Neural crest cell (in vitro differentiated cells): ENCODE data around the gene CDC20. TPM values are rescaled to one million over a fixed set of nuclear protein-coding genes. Genes with fewer than 3 reads are reported as not detected.

Experiments used
- DNase-seq: peaks from one replicate; pipeline ENCODE4 v3.0.0; 2021; ENCODE audit warnings: low read depth, mixed read lengths, low spot score
- H3K27ac Mint-ChIP-seq: one replicate; pipeline ENCODE4 v1.8.0; 2021; ENCODE audit warnings: mild to moderate bottlenecking, mixed read lengths; ENCODE audit not compliant: unreplicated experiment
- H3K27me3 Mint-ChIP-seq: 2 replicates; pipeline ENCODE4 v1.8.0; 2021; ENCODE audit warnings: low read depth, mild to moderate bottlenecking, mixed read lengths
- H3K36me3 Mint-ChIP-seq: 2 replicates; pipeline ENCODE4 v1.8.0; 2021; ENCODE audit warnings: low read depth, mild to moderate bottlenecking, mixed read lengths
- H3K4me1 Mint-ChIP-seq: 2 replicates; pipeline ENCODE4 v1.8.0; 2021; ENCODE audit warnings: mixed read lengths
- H3K4me3 Mint-ChIP-seq: one replicate; pipeline ENCODE4 v1.8.0; 2021; ENCODE audit warnings: mild to moderate bottlenecking, mixed read lengths
- H3K9me3 Mint-ChIP-seq: 2 replicates; pipeline ENCODE4 v1.8.0; 2021; ENCODE audit warnings: mixed read lengths
- CTCF ChIP-seq: fragments of 200-600 bp; sonication (generic); conservative IDR thresholded peaks from 2 replicates; pipeline ENCODE4 v1.5.0; 2021; ENCODE audit warnings: antibody characterized with exemption, mild to moderate bottlenecking
- total RNA-seq: library from RNA; stranded (reverse); gene quantifications from 2 replicates; pipeline ENCODE4 v1.2.1, GENCODE V29; 2021

Gene CDC20
- total RNA-seq, 1 donor from 2014 or later, result 196 TPM

DNA sequence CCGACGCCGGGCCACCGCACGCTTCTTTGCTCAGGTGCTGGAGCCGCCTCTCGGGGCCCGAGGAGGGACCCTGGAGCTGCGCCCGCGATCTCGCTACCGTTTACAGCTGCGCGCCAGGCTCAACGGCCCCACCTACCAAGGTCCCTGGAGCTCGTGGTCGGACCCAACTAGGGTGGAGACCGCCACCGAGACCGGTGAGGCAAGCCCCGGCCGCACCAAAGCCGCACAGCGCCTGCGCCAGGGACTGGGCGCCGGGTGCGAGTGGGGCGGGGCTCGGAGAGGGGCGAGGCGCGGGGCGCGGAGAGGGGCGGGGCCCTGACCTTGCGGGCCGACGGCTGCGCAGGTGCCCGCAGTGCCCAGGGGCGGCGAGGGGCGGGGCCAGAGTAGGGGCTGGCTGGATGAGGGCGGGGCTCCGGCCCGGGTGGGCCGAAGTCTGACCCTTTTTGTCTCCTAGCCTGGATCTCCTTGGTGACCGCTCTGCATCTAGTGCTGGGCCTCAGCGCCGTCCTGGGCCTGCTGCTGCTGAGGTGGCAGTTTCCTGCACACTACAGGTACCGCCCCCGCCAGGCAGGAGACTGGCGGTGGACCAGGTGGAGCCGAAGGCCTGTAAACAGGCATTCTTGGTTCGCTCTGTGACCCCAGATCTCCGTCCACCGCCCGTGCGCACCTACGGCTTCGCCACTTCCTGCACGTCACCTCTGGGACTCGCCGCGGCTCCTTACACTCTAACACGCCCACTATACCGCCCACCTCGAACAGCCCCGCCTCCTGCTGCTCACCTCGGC is 9.8 kb upstream of the CDC20 start:
- no peak for TF ChIP-seq CTCF
- DNase-seq, result peak; percentile 82
- no peaks in the 10 kb centered on the region for H3K36me3 Mint-ChIP-seq
- peaks cover 25% of the 10 kb centered on the region for H3K27me3 Mint-ChIP-seq
- H3K4me3 Mint-ChIP-seq, result peak overlapping the region; percentile 92
- H3K27ac Mint-ChIP-seq, result peak overlapping the region; percentile 98
- peaks cover 16% of the 10 kb centered on the region for H3K4me1 Mint-ChIP-seq
- H3K9me3 Mint-ChIP-seq, result no peaks in the 10 kb centered on the region

- H3K27ac Mint-ChIP-seq, result peak overlapping the region; percentile 98
- H3K4me3 Mint-ChIP-seq, result peak overlapping the region; percentile 92
- H3K4me1 Mint-ChIP-seq, result peaks cover 16% of the 10 kb centered on the region
- H3K36me3 Mint-ChIP-seq, result peaks cover 3% of the 10 kb centered on the region
- no peak for DNase-seq
- H3K27me3 Mint-ChIP-seq, result peaks cover 25% of the 10 kb centered on the region
- no peaks in the 10 kb centered on the region for H3K9me3 Mint-ChIP-seq
- no peak for TF ChIP-seq CTCF
Measured at GRCh38 chr1:43349594-43350306, 9.0 kb upstream of the CDC20 start.

DNA sequence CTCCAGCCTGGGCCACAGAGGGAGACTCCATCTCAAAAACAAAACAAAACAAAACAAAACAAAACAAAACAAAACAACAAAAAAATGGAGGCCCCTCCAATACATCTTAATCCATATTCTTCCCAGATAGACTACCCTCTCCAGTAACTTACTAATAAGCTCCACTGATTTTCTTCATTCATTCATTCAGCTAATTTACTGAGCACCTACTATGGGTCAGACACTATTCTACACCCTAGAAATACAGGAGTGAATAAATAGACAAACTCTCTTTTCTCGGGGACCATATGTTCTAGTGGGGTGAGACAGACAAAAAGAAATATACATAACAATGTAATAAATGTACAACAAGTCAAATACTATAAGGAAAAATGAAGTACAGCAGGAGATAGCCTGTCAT is 7.8 kb upstream of the CDC20 start:
- no peak for TF ChIP-seq CTCF
- DNase-seq, result no peak
- H3K9me3 Mint-ChIP-seq, result peaks cover 2% of the 10 kb centered on the region
- peaks cover 3% of the 10 kb centered on the region for H3K36me3 Mint-ChIP-seq
- no peak overlapping the region for H3K27ac Mint-ChIP-seq
- peaks cover 25% of the 10 kb centered on the region for H3K27me3 Mint-ChIP-seq
- peaks cover 18% of the 10 kb centered on the region for H3K4me1 Mint-ChIP-seq
- peak overlapping the region; percentile 3 for H3K4me3 Mint-ChIP-seq

GRCh38 chr1:43351421-43352350 is 7.1 kb upstream of the CDC20 start:
- no peak overlapping the region for H3K27ac Mint-ChIP-seq
- no peak for TF ChIP-seq CTCF
- no peak overlapping the region for H3K4me3 Mint-ChIP-seq
- peaks cover 19% of the 10 kb centered on the region for H3K4me1 Mint-ChIP-seq
- peaks cover 3% of the 10 kb centered on the region for H3K36me3 Mint-ChIP-seq
- H3K9me3 Mint-ChIP-seq, result peaks cover 3% of the 10 kb centered on the region
- no peak for DNase-seq
- peaks cover 18% of the 10 kb centered on the region for H3K27me3 Mint-ChIP-seq

- peaks cover 19% of the 10 kb centered on the region for H3K4me1 Mint-ChIP-seq
Measured at GRCh38 chr1:43352351-43352705, 6.5 kb upstream of the CDC20 start.

More at GRCh38 chr1:43352351-43352705, 6.5 kb upstream of the CDC20 start:
- H3K36me3 Mint-ChIP-seq, result peaks cover 3% of the 10 kb centered on the region
- H3K27me3 Mint-ChIP-seq, result peaks cover 14% of the 10 kb centered on the region
- no peak for TF ChIP-seq CTCF
- no peak for DNase-seq
- H3K27ac Mint-ChIP-seq, result no peak overlapping the region
- peaks cover 3% of the 10 kb centered on the region for H3K9me3 Mint-ChIP-seq
- peak overlapping the region; percentile 16 for H3K4me3 Mint-ChIP-seq
